Measurements from ENCODE around the gene TRAFD1.

GRCh38 chr12:112183141-112184021 is 58.0 kb downstream of the TRAFD1 start:
- TF ChIP-seq, protein P1, sequence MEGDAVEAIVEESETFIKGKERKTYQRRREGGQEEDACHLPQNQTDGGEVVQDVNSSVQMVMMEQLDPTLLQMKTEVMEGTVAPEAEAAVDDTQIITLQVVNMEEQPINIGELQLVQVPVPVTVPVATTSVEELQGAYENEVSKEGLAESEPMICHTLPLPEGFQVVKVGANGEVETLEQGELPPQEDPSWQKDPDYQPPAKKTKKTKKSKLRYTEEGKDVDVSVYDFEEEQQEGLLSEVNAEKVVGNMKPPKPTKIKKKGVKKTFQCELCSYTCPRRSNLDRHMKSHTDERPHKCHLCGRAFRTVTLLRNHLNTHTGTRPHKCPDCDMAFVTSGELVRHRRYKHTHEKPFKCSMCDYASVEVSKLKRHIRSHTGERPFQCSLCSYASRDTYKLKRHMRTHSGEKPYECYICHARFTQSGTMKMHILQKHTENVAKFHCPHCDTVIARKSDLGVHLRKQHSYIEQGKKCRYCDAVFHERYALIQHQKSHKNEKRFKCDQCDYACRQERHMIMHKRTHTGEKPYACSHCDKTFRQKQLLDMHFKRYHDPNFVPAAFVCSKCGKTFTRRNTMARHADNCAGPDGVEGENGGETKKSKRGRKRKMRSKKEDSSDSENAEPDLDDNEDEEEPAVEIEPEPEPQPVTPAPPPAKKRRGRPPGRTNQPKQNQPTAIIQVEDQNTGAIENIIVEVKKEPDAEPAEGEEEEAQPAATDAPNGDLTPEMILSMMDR (IDR thresholded peaks at IDR 0.05; ENCODE audit: low read depth, low read length): no peak
- TF ChIP-seq, protein P2, sequence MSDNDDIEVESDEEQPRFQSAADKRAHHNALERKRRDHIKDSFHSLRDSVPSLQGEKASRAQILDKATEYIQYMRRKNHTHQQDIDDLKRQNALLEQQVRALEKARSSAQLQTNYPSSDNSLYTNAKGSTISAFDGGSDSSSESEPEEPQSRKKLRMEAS (IDR thresholded peaks at IDR 0.05; ENCODE audit: low read depth, low read length): no peak
- no peak for TF ChIP-seq POLR2A (IDR thresholded peaks at IDR 0.05; ENCODE audit: extremely low read depth, insufficient read length)
